H1 (cell line): ENCODE data around the gene ABCC6. TPM values are rescaled to one million over a fixed set of nuclear protein-coding genes. Genes with fewer than 3 reads are reported as not detected.
"Not testable (repeated sequence)": the region's sequence is repeated elsewhere in the genome, so short reads cannot be mapped to it uniquely, and the experiment has no call there.

Experiments used
- CTCF ChIA-PET: fragments of 300-600 bp; sonication (Branson Sonifier 250); formaldehyde crosslinking; loops from one replicate; lab custom pipeline; 2021; ENCODE audit not compliant: partially characterized antibody; lab: Charles Lee
- POLR2A ChIA-PET: fragments of 300-600 bp; sonication (Branson Sonifier 250); formaldehyde crosslinking; loops from one replicate; lab custom pipeline; 2021; ENCODE audit warnings: inconsistent platforms; ENCODE audit not compliant: partially characterized antibody; lab: Charles Lee
- DNase-seq, 2 experiments: peaks; one replicate each; pipeline versions ENCODE4 v3.0.0 to v3.0.0-alpha.2; 2010 to 2022; ENCODE audit warnings: low spot score in 2 of 2, low read depth in 1 of 2, mixed read lengths in 1 of 2
- FAIRE-seq: peaks from 2 replicates; lab custom pipeline; 2011; peaks lifted over from hg19 to GRCh38; lab: Jason Lieb, UNC
- H2AFZ ChIP-seq: 2 replicates; pipeline ENCODE4 v1.8.1; 2012; ENCODE audit warnings: low read length, inconsistent platforms
- H2AK5ac ChIP-seq: 2 replicates; pipeline ENCODE4 v1.6.1; 2013; ENCODE audit warnings: low read depth, low read length
- H2BK120ac ChIP-seq: replicated peaks from 2 replicates; pipeline ENCODE3; 2013; ENCODE audit warnings: low read depth, low read length, inconsistent platforms
- H2BK12ac ChIP-seq: 2 replicates; pipeline ENCODE4 v1.6.1; 2013; ENCODE audit warnings: low read depth, low read length
- H2BK15ac ChIP-seq: 2 replicates; pipeline ENCODE4 v1.6.1; 2013; ENCODE audit warnings: low read length
- H2BK20ac ChIP-seq: 2 replicates; pipeline ENCODE4 v1.6.1; 2013; ENCODE audit warnings: low read length
- H2BK5ac ChIP-seq: 2 replicates; pipeline ENCODE4 v1.6.1; 2013; ENCODE audit warnings: low read depth, low read length
- H3K14ac ChIP-seq: 2 replicates; pipeline ENCODE4 v1.6.1; 2013; ENCODE audit warnings: inconsistent platforms; ENCODE audit not compliant: insufficient read length
- H3K18ac ChIP-seq: 2 replicates; pipeline ENCODE4 v1.6.1; 2013; ENCODE audit warnings: low read length; ENCODE audit errors: extremely low read depth
- H3K23ac ChIP-seq: 2 replicates; pipeline ENCODE4 v1.6.1; 2013; ENCODE audit warnings: inconsistent platforms; ENCODE audit not compliant: insufficient read length
- H3K23me2 ChIP-seq: 2 replicates; pipeline ENCODE4 v1.6.1; 2013; ENCODE audit warnings: low read depth, low read length
- H3K27ac ChIP-seq: 2 replicates; pipeline ENCODE4 v1.6.1; 2011; ENCODE audit warnings: low read depth, low read length, inconsistent platforms
- H3K27me3 ChIP-seq, 4 experiments: replicated peaks in 1 of 4; 1 replicate in 1 of 4; 2 replicates in 3 of 4; pipeline versions ENCODE4 v1.6.1 to v1.8.1; 2011 to 2013; ENCODE audit warnings: low read length in 3 of 4, mild to moderate bottlenecking in 3 of 4, inconsistent platforms in 2 of 4, mixed read lengths in 2 of 4, moderate library complexity in 1 of 4; ENCODE audit not compliant: control insufficient read depth in 3 of 4, insufficient read depth in 3 of 4; ENCODE audit errors: extremely low read depth in 1 of 4
- H3K36me3 ChIP-seq, 4 experiments: 2 replicates each; pipeline versions ENCODE4 v1.6.1 to v1.8.1; 2011 to 2013; ENCODE audit warnings: mild to moderate bottlenecking in 4 of 4, low read length in 3 of 4, moderate library complexity in 2 of 4, control low read depth in 1 of 4, inconsistent platforms in 1 of 4; ENCODE audit not compliant: insufficient read depth in 4 of 4, control insufficient read depth in 2 of 4
- H3K4ac ChIP-seq: replicated peaks from 2 replicates; pipeline ENCODE3; 2013; ENCODE audit warnings: low read length, low read depth, mixed read lengths, inconsistent platforms; ENCODE audit not compliant: insufficient read length
- H3K4me1 ChIP-seq, 4 experiments: replicated peaks in 1 of 4; 1 replicate in 1 of 4; 2 replicates in 3 of 4; pipeline versions ENCODE4 v1.6.1 to v1.8.1; 2011 to 2013; ENCODE audit warnings: low read length in 3 of 4, inconsistent platforms in 2 of 4, mixed read lengths in 1 of 4; ENCODE audit not compliant: insufficient read depth in 4 of 4, control insufficient read depth in 3 of 4
- H3K4me2 ChIP-seq, 2 experiments: 2 replicates each; pipeline versions ENCODE4 v1.6.1 to v1.8.1; 2011 to 2013; ENCODE audit warnings: low read depth in 2 of 2, low read length in 2 of 2, control low read depth in 1 of 2, inconsistent platforms in 1 of 2, mild to moderate bottlenecking in 1 of 2; ENCODE audit not compliant: insufficient read depth in 1 of 2
- H3K4me3 ChIP-seq, 4 experiments: fragments of 200-600, 300-600 bp in 1 of 4; sonication (generic), shearing (Covaris generic), sonication (Bioruptor Twin) in 1 of 4; 2 replicates each; pipeline versions ENCODE4 v1.5.1 to v1.8.1; 2011 to 2016; ENCODE audit warnings: low read length in 4 of 4, low read depth in 3 of 4, control low read depth in 2 of 4, inconsistent platforms in 2 of 4, mild to moderate bottlenecking in 2 of 4, mixed read lengths in 1 of 4, moderate library complexity in 1 of 4; ENCODE audit not compliant: insufficient read depth in 2 of 4; ENCODE audit errors: extremely low read depth in 1 of 4
- H3K56ac ChIP-seq: replicated peaks from 2 replicates; pipeline ENCODE3; 2013; ENCODE audit warnings: low read depth, mild to moderate bottlenecking, mixed read lengths, low read length, inconsistent platforms; ENCODE audit not compliant: insufficient read length
- H3K79me1 ChIP-seq: 2 replicates; pipeline ENCODE4 v1.6.1; 2013; ENCODE audit warnings: low read depth, low read length, control low read depth
- H3K79me2 ChIP-seq, 2 experiments: 2 replicates each; pipeline versions ENCODE4 v1.6.1 to v1.8.1; 2012 to 2013; ENCODE audit warnings: low read length in 2 of 2, mild to moderate bottlenecking in 2 of 2, inconsistent platforms in 1 of 2; ENCODE audit not compliant: insufficient read depth in 2 of 2, control insufficient read depth in 1 of 2
- H3K9ac ChIP-seq, 4 experiments: replicated peaks in 1 of 4; 1 replicate in 1 of 4; 2 replicates in 3 of 4; pipeline versions ENCODE4 v1.6.1 to v1.8.1; 2011 to 2013; ENCODE audit warnings: low read depth in 3 of 4, low read length in 3 of 4, control low read depth in 2 of 4, mild to moderate bottlenecking in 2 of 4, moderate library complexity in 2 of 4, inconsistent platforms in 1 of 4; ENCODE audit errors: extremely low read depth in 1 of 4
- H3K9me3 ChIP-seq, 2 experiments: 2 replicates each; pipeline versions ENCODE4 v1.6.1 to v1.8.1; 2012 to 2013; ENCODE audit warnings: mild to moderate bottlenecking in 2 of 2, moderate library complexity in 2 of 2, control low read depth in 1 of 2, inconsistent platforms in 1 of 2, low read depth in 1 of 2, low read length in 1 of 2, mixed read lengths in 1 of 2; ENCODE audit not compliant: insufficient read depth in 2 of 2
- H4K20me1 ChIP-seq, 2 experiments: replicated peaks in 1 of 2; 2 replicates each; pipeline versions ENCODE3 to v1.8.1; 2011 to 2013; ENCODE audit warnings: inconsistent platforms in 2 of 2, low read length in 2 of 2, mild to moderate bottlenecking in 1 of 2; ENCODE audit not compliant: insufficient read depth in 2 of 2, control insufficient read depth in 1 of 2
- H4K5ac ChIP-seq: 2 replicates; pipeline ENCODE4 v1.6.1; 2013; ENCODE audit warnings: low read length, low read depth, mixed read lengths, inconsistent platforms; ENCODE audit not compliant: insufficient read length
- H4K8ac ChIP-seq: 2 replicates; pipeline ENCODE4 v1.8.0; 2013; ENCODE audit warnings: mild to moderate bottlenecking, moderate library complexity, low read length, inconsistent platforms; ENCODE audit not compliant: insufficient read depth; ENCODE audit errors: extremely low read depth
- H4K91ac ChIP-seq: replicated peaks from 2 replicates; pipeline ENCODE3; 2013; ENCODE audit warnings: low read length, mixed read lengths, inconsistent platforms; ENCODE audit not compliant: insufficient read length
- WGBS, 2 experiments: shearing (Covaris generic) in 1 of 2; methylation state at CpG; one replicate each; pipeline versions ENCODE4 v1.1.6 to v1.1.7; 2013 to 2015; ENCODE audit warnings: low lambda C conversion rate in 2 of 2, mixed read lengths in 2 of 2, inconsistent platforms in 1 of 2, low coverage in 1 of 2, missing lambda C conversion rate in 1 of 2; ENCODE audit not compliant: insufficient replicate concordance in 2 of 2, insufficient coverage in 1 of 2, insufficient read length in 1 of 2; ENCODE audit errors: extremely low coverage in 1 of 2, missing lambda C conversion rate in 1 of 2; 5-methylcytosine and 5-hydroxymethylcytosine counted together
- polyA plus RNA-seq, 7 experiments: library from polyadenylated mRNA; depleted of rRNA in 3 of 7; stranded (reverse) in 5 of 7; unstranded in 2 of 7; fragments of >200 nt in 5 of 7; fragments of 200-250 nt in 2 of 7; gene quantifications; 1 replicate in 5 of 7; 2 replicates in 1 of 7; 4 replicates in 1 of 7; pipeline versions ENCODE4 v1.2.1 to v1.2.3, GENCODE V29; 2011 to 2013; ENCODE audit warnings: missing spikeins in 2 of 7, mixed read lengths in 2 of 7
- total RNA-seq: library from RNA; stranded (reverse); fragmentation: NEBNext Ultra II Directional; extraction: Animal tissue kit (Norgen Biotek cat#: 25700); gene quantifications from 2 replicates; pipeline ENCODE4 v1.2.1, GENCODE V29; 2021

ABCC6 gene
- total and polyA plus RNA-seq, 2 of the 8 experiments (the other 6 are each of a cell fraction or from before 2014, with no cell fraction given), result 1.6 to 1.8 TPM

GRCh38 chr16:16272573-16273221 lies 49.4 kb upstream of the ABCC6 start:
- H3K79me1 ChIP-seq, H4K91ac ChIP-seq, H3K36me3 ChIP-seq, POLR2A ChIA-PET, H3K9me3 ChIP-seq, H2AK5ac ChIP-seq, H4K20me1 ChIP-seq, H2BK5ac ChIP-seq, H2BK12ac ChIP-seq, FAIRE-seq, CTCF ChIA-PET, H3K4me1 ChIP-seq, H3K27ac ChIP-seq, H3K4me3 ChIP-seq, H3K56ac ChIP-seq, H3K18ac ChIP-seq, DNase-seq, H3K9ac ChIP-seq, H3K23me2 ChIP-seq, H2BK15ac ChIP-seq, H2AFZ ChIP-seq, H3K4me2 ChIP-seq, H3K23ac ChIP-seq, H4K8ac ChIP-seq, H3K27me3 ChIP-seq, H3K4ac ChIP-seq, H4K5ac ChIP-seq, H2BK20ac ChIP-seq, H3K79me2 ChIP-seq, H2BK120ac ChIP-seq, H3K14ac ChIP-seq: not testable (repeated sequence)
- WGBS, 2 experiments, result 92% methylated on average over 2 of the region's 14 CpGs; no CpG with 5 or more reads in 1 of the 2 experiments

GRCh38 chr16:16271658-16272057 lies 48.4 kb upstream of the ABCC6 start:
- H3K4me2 ChIP-seq, H3K27me3 ChIP-seq, H2BK12ac ChIP-seq, CTCF ChIA-PET, H4K20me1 ChIP-seq, H3K9ac ChIP-seq, POLR2A ChIA-PET, H2BK15ac ChIP-seq, H4K91ac ChIP-seq, H3K79me1 ChIP-seq, H3K18ac ChIP-seq, H3K23me2 ChIP-seq, DNase-seq, H3K36me3 ChIP-seq, H3K9me3 ChIP-seq, FAIRE-seq, H4K8ac ChIP-seq, H3K4me1 ChIP-seq, H3K4me3 ChIP-seq, H2BK5ac ChIP-seq, H3K14ac ChIP-seq, H2AFZ ChIP-seq, H2AK5ac ChIP-seq, H3K4ac ChIP-seq, H4K5ac ChIP-seq, H2BK120ac ChIP-seq, H3K79me2 ChIP-seq, H2BK20ac ChIP-seq, H3K23ac ChIP-seq, H3K27ac ChIP-seq, H3K56ac ChIP-seq: not testable (repeated sequence)
- no CpG with 5 or more reads among the region's 8 CpGs for WGBS, 2 experiments
